OCI-LY1 (cell line): Measurements from ENCODE around the gene OLFML3.

Source experiments
- CTCF ChIP-seq: fragments of 200-600 bp; sonication (generic), shearing (Covaris generic); IDR thresholded peaks from 2 replicates; pipeline ENCODE4 v1.5.1; 2017; ENCODE audit warnings: mild to moderate bottlenecking, antibody characterized with exemption, low read length, moderate library complexity, mixed read lengths
- EZH2 ChIP-seq: fragments of 200-600 bp; sonication (generic), shearing (Covaris generic); IDR thresholded peaks from 2 replicates; pipeline ENCODE4 v1.8.0; 2017; ENCODE audit warnings: borderline replicate concordance, mixed run types, mild to moderate bottlenecking, antibody characterized with exemption, low read length, moderate library complexity, mixed read lengths

GRCh38 chr1:114025609-114026401 is 46.5 kb downstream of the OLFML3 start:
- no peak for TF ChIP-seq EZH2
- no peak for TF ChIP-seq CTCF
